Neural crest cell (in vitro differentiated cells): Measurements from ENCODE around the gene SDHAF2. TPM values are rescaled to one million over a fixed set of nuclear protein-coding genes. Genes with fewer than 3 reads are reported as not detected.
A peak's percentile ranks its signal among the peaks of the same experiment; 100 is the strongest.

Experiments
- DNase-seq: peaks from one replicate; pipeline ENCODE4 v3.0.0; 2021; ENCODE audit warnings: low read depth, mixed read lengths, low spot score
- H3K27ac Mint-ChIP-seq: one replicate; pipeline ENCODE4 v1.8.0; 2021; ENCODE audit warnings: mild to moderate bottlenecking, mixed read lengths; ENCODE audit not compliant: unreplicated experiment
- H3K27me3 Mint-ChIP-seq: 2 replicates; pipeline ENCODE4 v1.8.0; 2021; ENCODE audit warnings: low read depth, mild to moderate bottlenecking, mixed read lengths
- H3K36me3 Mint-ChIP-seq: 2 replicates; pipeline ENCODE4 v1.8.0; 2021; ENCODE audit warnings: low read depth, mild to moderate bottlenecking, mixed read lengths
- H3K4me1 Mint-ChIP-seq: 2 replicates; pipeline ENCODE4 v1.8.0; 2021; ENCODE audit warnings: mixed read lengths
- H3K4me3 Mint-ChIP-seq: one replicate; pipeline ENCODE4 v1.8.0; 2021; ENCODE audit warnings: mild to moderate bottlenecking, mixed read lengths
- H3K9me3 Mint-ChIP-seq: 2 replicates; pipeline ENCODE4 v1.8.0; 2021; ENCODE audit warnings: mixed read lengths
- total RNA-seq: library from RNA; stranded (reverse); gene quantifications from 2 replicates; pipeline ENCODE4 v1.2.1, GENCODE V29; 2021
- TF ChIP-seq, protein P1 (sequence below): fragments of 200-600 bp; sonication (generic); conservative IDR thresholded peaks from 2 replicates; pipeline ENCODE4 v1.5.0; 2021; ENCODE audit warnings: antibody characterized with exemption, mild to moderate bottlenecking

Gene SDHAF2
- total RNA-seq, 1 donor from 2014 or later, result 35.0 TPM

- no peak for DNase-seq
- Mint-ChIP-seq H3K4me1 (peaks cover 37% of the 10 kb centered on the region), H3K36me3 (no peaks in the 10 kb centered on the region), H3K27me3 (no peaks in the 10 kb centered on the region), H3K4me3 (peak overlapping the region; percentile 31), H3K27ac (no peak overlapping the region), H3K9me3 (no peaks in the 10 kb centered on the region)
- TF ChIP-seq, protein P1, sequence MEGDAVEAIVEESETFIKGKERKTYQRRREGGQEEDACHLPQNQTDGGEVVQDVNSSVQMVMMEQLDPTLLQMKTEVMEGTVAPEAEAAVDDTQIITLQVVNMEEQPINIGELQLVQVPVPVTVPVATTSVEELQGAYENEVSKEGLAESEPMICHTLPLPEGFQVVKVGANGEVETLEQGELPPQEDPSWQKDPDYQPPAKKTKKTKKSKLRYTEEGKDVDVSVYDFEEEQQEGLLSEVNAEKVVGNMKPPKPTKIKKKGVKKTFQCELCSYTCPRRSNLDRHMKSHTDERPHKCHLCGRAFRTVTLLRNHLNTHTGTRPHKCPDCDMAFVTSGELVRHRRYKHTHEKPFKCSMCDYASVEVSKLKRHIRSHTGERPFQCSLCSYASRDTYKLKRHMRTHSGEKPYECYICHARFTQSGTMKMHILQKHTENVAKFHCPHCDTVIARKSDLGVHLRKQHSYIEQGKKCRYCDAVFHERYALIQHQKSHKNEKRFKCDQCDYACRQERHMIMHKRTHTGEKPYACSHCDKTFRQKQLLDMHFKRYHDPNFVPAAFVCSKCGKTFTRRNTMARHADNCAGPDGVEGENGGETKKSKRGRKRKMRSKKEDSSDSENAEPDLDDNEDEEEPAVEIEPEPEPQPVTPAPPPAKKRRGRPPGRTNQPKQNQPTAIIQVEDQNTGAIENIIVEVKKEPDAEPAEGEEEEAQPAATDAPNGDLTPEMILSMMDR, result no peak
These were observed 64.5 kb downstream of the SDHAF2 start for GRCh38 chr11:61494381-61494961.

- no peak overlapping the region for H3K4me3 Mint-ChIP-seq
These were observed 66.1 kb downstream of the SDHAF2 start for GRCh38 chr11:61495801-61496601.

More at GRCh38 chr11:61495801-61496601, 66.1 kb downstream of the SDHAF2 start:
- TF ChIP-seq, protein P1, result no peak
- H3K27ac Mint-ChIP-seq, result no peak overlapping the region
- H3K27me3 Mint-ChIP-seq, result no peaks in the 10 kb centered on the region
- peaks cover 33% of the 10 kb centered on the region for H3K4me1 Mint-ChIP-seq
- no peaks in the 10 kb centered on the region for H3K9me3 Mint-ChIP-seq
- no peaks in the 10 kb centered on the region for H3K36me3 Mint-ChIP-seq
- no peak for DNase-seq

Other genes starting within 250 kb of the SDHAF2 start
- gene PGA3, start 226.6 kb upstream of the SDHAF2 start, total RNA-seq, result not detected in 2 replicates
- not detected in 2 replicates for gene PGA4, start 207.8 kb upstream of the SDHAF2 start, total RNA-seq
- gene PGA5, start 188.9 kb upstream of the SDHAF2 start, total RNA-seq, result not detected in 2 replicates
- 42.0 and 42.1 TPM in 2 replicates for gene VWCE, start 134.8 kb upstream of the SDHAF2 start, total RNA-seq
- 315 and 329 TPM in 2 replicates for gene DDB1, start 97.0 kb upstream of the SDHAF2 start, total RNA-seq
- gene TKFC, start 96.9 kb upstream of the SDHAF2 start, total RNA-seq, result 46.9 and 53.9 TPM in 2 replicates
- gene CYB561A3, start 68.2 kb upstream of the SDHAF2 start, total RNA-seq, result 28.1 and 28.9 TPM in 2 replicates
- gene TMEM138, start 67.8 kb upstream of the SDHAF2 start, total RNA-seq, result 47.8 and 52.6 TPM in 2 replicates
- gene TMEM216, start 37.5 kb upstream of the SDHAF2 start, total RNA-seq, result 23.5 and 23.9 TPM in 2 replicates
- gene CPSF7, start 149 bp upstream of the SDHAF2 start, total RNA-seq, result 144 and 150 TPM in 2 replicates
- gene LRRC10B, start 78.6 kb downstream of the SDHAF2 start, total RNA-seq, result 2.8 and 2.9 TPM in 2 replicates
- gene SYT7, start 151.0 kb downstream of the SDHAF2 start, total RNA-seq, result 3.8 and 4.1 TPM in 2 replicates